Renal cortex interstitium (tissue), 15 donors: Measurements from ENCODE around the gene DAP. TPM values are rescaled to one million over a fixed set of nuclear protein-coding genes. Genes with fewer than 3 reads are reported as not detected.
"Not testable (repeated sequence)": the region's sequence is repeated elsewhere in the genome, so short reads cannot be mapped to it uniquely, and the experiment has no call there.

Experiments used
- DNase-seq, 11 donors: peaks; one replicate each; pipeline ENCODE4 v3.0.0-alpha.2; 2013; ENCODE audit warnings: low read depth in 9 of 11, low spot score in 4 of 11; ENCODE audit errors: extremely low read depth in 1 of 11
- long read RNA-seq, 16 experiments: transcript quantifications; one replicate each; lab custom pipeline, GENCODE V29; 2026
- polyA plus RNA-seq, 3 donors: library from polyadenylated mRNA; unstranded; fragments of 120-200 nt; gene quantifications; one replicate each; pipeline ENCODE4 v1.2.1, GENCODE V29; 2013; ENCODE audit not compliant: insufficient read length in 3 of 3

DAP gene
- 100 to 1,000 TPM; 115 to 126 (median 116) TPM for polyA plus RNA-seq
- long read RNA-seq, donor 1, transcript DAP-201 (4 exons, 2,339 nt), result major isoform, 35 of 37 reads
- long read RNA-seq, donor 1, partial matches to known transcripts, result 0 of 37 reads
- long read RNA-seq, donor 1, other reads (novel, unspliced or antisense), result 0 of 37 reads
- long read RNA-seq, donor 2, transcript DAP-201 (4 exons, 2,339 nt), result major isoform, 57 of 60 reads
- long read RNA-seq, donor 2, partial matches to known transcripts, result 0 of 60 reads
- long read RNA-seq, donor 2, other reads (novel, unspliced or antisense), result 0 of 60 reads
- long read RNA-seq, donor 3, transcript DAP-201 (4 exons, 2,339 nt), result major isoform, 62 of 63 reads
- long read RNA-seq, donor 3, partial matches to known transcripts, result 0 of 63 reads
- long read RNA-seq, donor 3, other reads (novel, unspliced or antisense), result 0 of 63 reads
- long read RNA-seq, donor 4, transcript DAP-201 (4 exons, 2,339 nt), result major isoform, 31 of 32 reads
- long read RNA-seq, donor 4, partial matches to known transcripts, result 0 of 32 reads
- long read RNA-seq, donor 4, other reads (novel, unspliced or antisense), result 0 of 32 reads
- long read RNA-seq, donor 5, result 0 reads
- long read RNA-seq, donor 6, transcript DAP-201 (4 exons, 2,339 nt), result major isoform, 58 of 65 reads
- long read RNA-seq, donor 6, partial matches to known transcripts, result 7 of 65 reads
- long read RNA-seq, donor 6, other reads (novel, unspliced or antisense), result 0 of 65 reads
- long read RNA-seq, donor 7, transcript DAP-201 (4 exons, 2,339 nt), result major isoform, 40 of 43 reads
- long read RNA-seq, donor 7, partial matches to known transcripts, result 0 of 43 reads
- long read RNA-seq, donor 7, other reads (novel, unspliced or antisense), result 0 of 43 reads
- long read RNA-seq, donor 8, result 0 reads
- long read RNA-seq, donor 9, transcript DAP-201 (4 exons, 2,339 nt), result major isoform, 37 of 38 reads
- long read RNA-seq, donor 9, partial matches to known transcripts, result 0 of 38 reads
- long read RNA-seq, donor 9, other reads (novel, unspliced or antisense), result 0 of 38 reads
- long read RNA-seq, donor 10, transcript DAP-201 (4 exons, 2,339 nt), result major isoform, 61 of 62 reads
- long read RNA-seq, donor 10, partial matches to known transcripts, result 0 of 62 reads
- long read RNA-seq, donor 10, other reads (novel, unspliced or antisense), result 0 of 62 reads
- long read RNA-seq, donor 11, transcript DAP-201 (4 exons, 2,339 nt), result major isoform, 36 of 36 reads
- long read RNA-seq, donor 11, partial matches to known transcripts, result 0 of 36 reads
- long read RNA-seq, donor 11, other reads (novel, unspliced or antisense), result 0 of 36 reads
- long read RNA-seq, donor 12, transcript DAP-201 (4 exons, 2,339 nt), result major isoform, 17 of 18 reads
- long read RNA-seq, donor 12, partial matches to known transcripts, result 0 of 18 reads
- long read RNA-seq, donor 12, other reads (novel, unspliced or antisense), result 0 of 18 reads
- long read RNA-seq, donor 13, result 0 reads
- long read RNA-seq, donor 14, transcript DAP-201 (4 exons, 2,339 nt), result major isoform, 55 of 55 reads
- long read RNA-seq, donor 14, partial matches to known transcripts, result 0 of 55 reads
- long read RNA-seq, donor 14, other reads (novel, unspliced or antisense), result 0 of 55 reads
- long read RNA-seq, donor 15, transcript DAP-201 (4 exons, 2,339 nt), result major isoform, 22 of 22 reads
- long read RNA-seq, donor 15, partial matches to known transcripts, result 0 of 22 reads
- long read RNA-seq, donor 15, other reads (novel, unspliced or antisense), result 0 of 22 reads
- long read RNA-seq, donor 16, transcript DAP-201 (4 exons, 2,339 nt), result major isoform, 101 of 108 reads
- long read RNA-seq, donor 16, partial matches to known transcripts, result 6 of 108 reads
- long read RNA-seq, donor 16, other reads (novel, unspliced or antisense), result 0 of 108 reads

GRCh38 chr5:10761185-10761932 is at the start of gene DAP:
Gene DAP (minus strand): TSS chr5:10761234. CDS start chr5:10761068, 166 bp downstream.
- peak; percentile 72 to 91 (median 85) for DNase-seq

GRCh38 chr5:10808347-10809226 is 47.6 kb upstream of the DAP start:
- DNase-seq, result no peak

GRCh38 chr5:10801931-10802666 is 41.1 kb upstream of the DAP start:
- DNase-seq, result no peak

- no peak for DNase-seq
Observed at GRCh38 chr5:10800852-10801251, 39.8 kb upstream of the DAP start.

- DNase-seq, result no peak
Observed at GRCh38 chr5:10797261-10797660, 36.2 kb upstream of the DAP start.

GRCh38 chr5:10793785-10794184 is 32.8 kb upstream of the DAP start:
- no peak for DNase-seq

- no peak for DNase-seq
Observed at GRCh38 chr5:10792336-10792735, 31.3 kb upstream of the DAP start.

GRCh38 chr5:10789726-10790125 is 28.7 kb upstream of the DAP start:
- DNase-seq, result no peak

- DNase-seq, result no peak
Observed at GRCh38 chr5:10789021-10789420, 28.0 kb upstream of the DAP start.

- no peak for DNase-seq
Observed at GRCh38 chr5:10788358-10788757, 27.3 kb upstream of the DAP start.

GRCh38 chr5:10786835-10787234 is 25.8 kb upstream of the DAP start:
- no peak for DNase-seq

- not testable (repeated sequence) for DNase-seq
Observed at GRCh38 chr5:10780208-10780607, 19.2 kb upstream of the DAP start.

GRCh38 chr5:10779592-10779991 is 18.6 kb upstream of the DAP start:
- no peak for DNase-seq

- DNase-seq, result no peak
Observed at GRCh38 chr5:10778179-10778910, 17.3 kb upstream of the DAP start.

GRCh38 chr5:10775646-10776045 is 14.6 kb upstream of the DAP start:
- DNase-seq, result no peak
